Dermis blood vessel endothelial cell (primary cell): ENCODE measurements around the gene PAQR3. TPM values are rescaled to one million over a fixed set of nuclear protein-coding genes. Genes with fewer than 3 reads are reported as not detected.

ENCODE experiments used
- DNase-seq: peaks from one replicate; pipeline ENCODE4 v3.0.0; 2010
- total RNA-seq: library from RNA; depleted of rRNA; stranded (reverse); fragments of >200 nt; gene quantifications from 2 replicates; pipeline ENCODE4 v1.2.3, GENCODE V29; 2014

Gene PAQR3
- total RNA-seq, result 12.4 and 19.8 TPM in 2 replicates

- peak; percentile 89 for DNase-seq
Measured at GRCh38 chr4:78938868-78939666, at the start of gene PAQR3. Gene PAQR3, minus strand, starts transcription at chr4:78939438. Its CDS starts 214 bp downstream, at chr4:78939224.

- no peak for DNase-seq
Measured at GRCh38 chr4:78987683-78988082, 48.4 kb upstream of the PAQR3 start.

- no peak for DNase-seq
Measured at GRCh38 chr4:78984593-78984992, 45.4 kb upstream of the PAQR3 start.

GRCh38 chr4:78975865-78976264 lies 36.6 kb upstream of the PAQR3 start:
- DNase-seq, result no peak

- no peak for DNase-seq
Measured at GRCh38 chr4:78971776-78972175, 32.5 kb upstream of the PAQR3 start.

GRCh38 chr4:78971326-78971725 lies 32.1 kb upstream of the PAQR3 start:
- no peak for DNase-seq

GRCh38 chr4:78962597-78963115 lies 23.4 kb upstream of the PAQR3 start:
- DNase-seq, result no peak

GRCh38 chr4:78960926-78961325 lies 21.7 kb upstream of the PAQR3 start:
- DNase-seq, result no peak

GRCh38 chr4:78956975-78957374 lies 17.7 kb upstream of the PAQR3 start:
- DNase-seq, result no peak

DNA sequence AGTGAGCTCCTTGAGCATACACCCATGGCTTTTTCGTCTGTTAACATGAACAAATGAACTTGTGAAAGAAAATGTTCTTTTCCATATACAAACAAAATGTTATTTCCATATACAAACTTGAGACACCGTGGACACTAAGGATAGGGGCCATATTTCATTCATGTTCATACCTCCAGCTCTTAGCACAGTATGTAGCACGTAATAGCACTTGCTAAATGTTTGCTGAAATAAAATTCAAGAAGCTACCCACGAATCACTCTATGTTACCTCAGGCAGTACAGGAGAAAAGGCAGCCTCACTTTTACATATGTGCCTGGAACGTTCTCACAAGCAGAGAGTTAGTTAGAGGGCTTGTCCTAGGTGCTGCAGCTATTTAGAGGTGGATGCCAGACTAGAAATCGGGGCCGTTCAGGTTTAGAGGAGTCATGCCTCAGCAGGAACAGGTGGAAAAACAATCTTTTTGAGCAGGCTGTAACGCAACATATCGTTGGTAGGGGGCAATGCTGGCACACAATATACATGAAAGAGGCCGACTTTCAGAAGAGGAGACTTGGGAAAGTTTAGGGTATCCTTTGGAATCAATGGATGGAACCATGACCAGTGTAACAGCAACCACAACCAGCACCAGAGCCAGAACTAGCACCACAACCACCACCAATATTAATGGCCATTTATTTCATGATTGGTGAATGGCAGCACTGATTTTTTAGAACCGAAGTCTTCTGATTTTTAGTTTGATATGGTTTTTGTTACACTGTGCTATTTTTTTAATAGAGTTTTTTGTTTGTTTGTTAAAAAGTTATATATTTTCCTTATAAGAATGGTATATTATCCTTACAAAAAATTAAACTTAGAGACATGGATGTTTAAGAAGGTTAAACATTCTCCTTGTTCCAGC lies 14.8 kb upstream of the PAQR3 start:
- DNase-seq, result peak; percentile 37

GRCh38 chr4:78953231-78953630 lies 14.0 kb upstream of the PAQR3 start:
- DNase-seq, result no peak

- DNase-seq, result peak; percentile 66
Measured at GRCh38 chr4:78951862-78952472, 12.7 kb upstream of the PAQR3 start.

DNA sequence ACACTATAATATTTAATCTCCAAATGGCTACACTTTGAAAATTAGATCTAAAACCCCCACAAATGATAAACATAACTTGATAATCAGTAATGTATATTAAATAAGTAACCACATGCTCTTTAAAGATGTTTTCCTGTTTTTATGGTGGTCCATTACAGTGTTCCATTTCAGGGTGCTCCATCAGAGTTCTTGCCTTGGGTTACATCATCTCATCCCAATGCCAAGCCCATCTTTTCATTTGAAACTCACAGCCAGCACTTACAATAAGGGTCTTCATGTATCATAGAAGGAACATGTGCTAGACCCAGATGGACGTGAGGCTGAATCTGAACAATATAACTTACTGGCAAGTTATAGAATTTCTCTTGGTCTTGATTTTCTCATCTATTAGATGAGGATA lies 10.5 kb upstream of the PAQR3 start:
- DNase-seq, result no peak

- DNase-seq, result no peak
Measured at GRCh38 chr4:78945651-78946179, 6.5 kb upstream of the PAQR3 start.

DNA sequence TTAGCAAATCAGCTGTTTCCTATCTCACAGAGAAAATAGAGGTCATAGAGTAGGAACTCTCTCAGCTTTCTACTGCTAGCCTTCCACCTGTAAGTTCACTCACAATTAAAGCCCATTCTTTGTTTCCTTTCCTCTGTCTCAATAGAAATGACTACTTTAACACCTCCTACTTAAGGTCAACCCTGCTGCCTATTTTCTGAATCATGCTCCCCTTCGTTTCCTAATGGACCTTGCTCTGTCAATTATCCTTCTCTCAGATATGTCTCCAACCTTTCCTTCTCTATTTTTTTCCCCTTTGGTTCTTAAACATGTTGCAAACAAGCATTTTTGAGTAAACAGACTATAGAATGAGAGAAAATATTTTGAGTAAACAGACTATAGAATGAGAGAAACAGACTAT lies 5.1 kb upstream of the PAQR3 start:
- DNase-seq, result no peak

GRCh38 chr4:78940752-78941151 lies 1.5 kb upstream of the PAQR3 start:
- DNase-seq, result no peak

DNA sequence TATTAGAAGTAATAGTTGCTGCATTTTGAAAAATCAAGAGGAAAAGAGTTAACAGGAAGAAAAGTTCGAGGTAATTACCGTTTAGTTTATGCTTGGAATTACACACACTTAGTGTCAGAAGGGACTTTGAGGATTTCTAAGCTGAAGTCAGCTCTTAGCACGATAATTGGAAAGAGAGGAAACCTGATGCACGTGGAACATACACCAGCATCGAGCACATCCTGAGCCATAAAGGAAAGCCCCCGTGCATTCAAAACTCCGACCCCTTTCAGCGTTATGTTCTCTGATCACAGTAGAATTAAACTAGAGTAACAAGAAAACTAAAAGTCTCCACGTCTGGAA lies 400 bp upstream of the PAQR3 start:
- DNase-seq, result no peak

DNA sequence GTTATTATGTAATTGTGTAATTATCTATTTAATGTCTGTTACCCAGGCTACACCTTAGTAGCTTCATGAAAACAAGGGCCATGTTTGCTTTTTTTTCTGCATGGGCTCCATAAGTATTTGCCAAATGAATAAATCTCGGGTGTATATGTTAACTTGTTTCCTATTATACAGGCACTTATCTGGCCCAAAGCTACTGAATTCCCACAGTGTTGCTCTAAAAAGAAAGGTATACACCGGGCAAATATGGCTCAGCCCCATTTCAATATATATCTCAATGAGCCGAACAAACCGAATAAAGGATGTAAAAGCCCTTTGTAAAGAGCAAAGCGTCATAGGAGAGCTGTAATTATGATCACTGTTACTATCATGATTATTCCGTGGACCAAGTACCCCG lies 767 bp downstream of the PAQR3 start:
- peak; percentile 4 for DNase-seq

GRCh38 chr4:78937837-78938236 lies 1.4 kb downstream of the PAQR3 start:
- peak; percentile 7 for DNase-seq

DNA sequence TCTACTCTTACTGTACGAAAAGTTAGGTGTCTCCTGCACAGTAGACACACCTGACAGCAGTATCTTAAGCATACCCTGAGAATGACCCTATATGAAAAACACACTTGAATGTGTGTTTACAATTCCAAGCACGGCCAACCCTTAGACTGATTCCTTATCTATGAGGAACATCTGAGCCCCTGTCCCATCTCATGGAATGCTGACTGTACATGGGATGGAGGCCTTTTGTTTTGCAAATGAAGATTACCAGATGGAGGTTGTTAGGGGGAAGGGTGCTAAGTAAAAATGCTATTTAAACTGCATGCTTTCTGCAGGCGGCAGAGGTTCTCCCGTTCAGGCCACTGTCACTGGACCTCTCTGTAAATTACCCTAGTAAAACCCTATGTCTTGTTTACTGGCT lies 2.2 kb downstream of the PAQR3 start:
- DNase-seq, result no peak

GRCh38 chr4:78930016-78930629 lies 9.1 kb downstream of the PAQR3 start:
- no peak for DNase-seq

GRCh38 chr4:78928835-78929234 lies 10.4 kb downstream of the PAQR3 start:
- no peak for DNase-seq

DNA sequence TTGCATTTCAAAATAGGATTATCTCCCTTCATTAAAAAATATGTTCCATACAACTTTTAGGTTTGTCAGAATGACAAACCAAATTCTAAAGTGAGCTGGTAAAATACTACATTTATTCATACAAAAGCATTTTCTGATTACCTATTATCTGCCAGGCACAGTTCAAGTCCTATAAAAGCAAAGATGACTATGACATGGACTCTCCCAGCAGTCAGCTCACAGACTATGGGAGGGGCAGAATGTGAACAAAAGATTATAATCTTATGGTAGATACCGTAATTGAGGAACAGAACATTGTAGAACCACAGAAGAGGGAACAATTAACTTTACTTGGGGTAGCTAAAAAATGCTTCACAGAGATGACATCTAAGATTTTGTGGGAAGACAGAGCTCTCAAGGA lies 12.4 kb downstream of the PAQR3 start:
- no peak for DNase-seq
